GM08714 (cell line): ENCODE data around the gene PIAS3.
"Not testable (repeated sequence)": the region's sequence is repeated elsewhere in the genome, so short reads cannot be mapped to it uniquely, and the experiment has no call there.

ENCODE experiments used
- H3K4me3 ChIP-seq: fragments of 200-500 bp; sonication (Bioruptor generic); 2 replicates; pipeline ENCODE4 v1.5.1; 2014; ENCODE audit warnings: mild to moderate bottlenecking, low read length, inconsistent platforms
- ZNF274 ChIP-seq: IDR thresholded peaks from 2 replicates; pipeline ENCODE4 v1.6.1; 2012; ENCODE audit warnings: mild to moderate bottlenecking, low read depth, low read length

PIAS3 gene

GRCh38 chr1:145823565-145824498, 35.0 kb downstream of the PIAS3 start, which contains the start of the genes POLR3C and RNF115:
TSS of gene POLR3C (plus strand) at chr1:145824200. CDS start at chr1:145825777, 1,577 bp downstream.
TSS of gene RNF115 (minus strand) at chr1:145824095. CDS start at chr1:145823873, 222 bp downstream.
- peak within 1 kb of the TSS; percentile 97 for H3K4me3 ChIP-seq
- TF ChIP-seq ZNF274 = no peak

GRCh38 chr1:145822779-145823331, 36.0 kb downstream of the PIAS3 start:
- H3K4me3 ChIP-seq = not testable (repeated sequence)

- not testable (repeated sequence) for H3K4me3 ChIP-seq
Measured at GRCh38 chr1:145818095-145818494, 40.8 kb downstream of the PIAS3 start.

GRCh38 chr1:145812977-145813810, 45.7 kb downstream of the PIAS3 start:
- H3K4me3 ChIP-seq = not testable (repeated sequence)

- no peak overlapping the region for H3K4me3 ChIP-seq
- no peak for TF ChIP-seq ZNF274
Measured at GRCh38 chr1:145806844-145807243, 52.0 kb downstream of the PIAS3 start.

GRCh38 chr1:145806408-145806807, 52.5 kb downstream of the PIAS3 start:
- no peak for TF ChIP-seq ZNF274
- no peak overlapping the region for H3K4me3 ChIP-seq

GRCh38 chr1:145805057-145805456, 53.8 kb downstream of the PIAS3 start:
- TF ChIP-seq ZNF274 = no peak
- H3K4me3 ChIP-seq = no peak overlapping the region

GRCh38 chr1:145804235-145805045, 54.4 kb downstream of the PIAS3 start:
- no peak for TF ChIP-seq ZNF274
- H3K4me3 ChIP-seq = no peak overlapping the region

- H3K4me3 ChIP-seq = no peak overlapping the region
- TF ChIP-seq ZNF274 = no peak
Measured at GRCh38 chr1:145799806-145800205, 59.1 kb downstream of the PIAS3 start.
